Epithelial cell of proximal tubule (primary cell): ENCODE measurements around the gene CIT. TPM values are rescaled to one million over a fixed set of nuclear protein-coding genes. Genes with fewer than 3 reads are reported as not detected.

Experiments
- DNase-seq: peaks from one replicate; pipeline ENCODE4 v3.0.0-alpha.2; 2011; ENCODE audit warnings: low read depth
- H3K4me3 ChIP-seq: 2 replicates; pipeline ENCODE4 v1.5.1; 2011; ENCODE audit warnings: low read depth, mild to moderate bottlenecking, low read length
- CTCF ChIP-seq: conservative IDR thresholded peaks from 2 replicates; pipeline ENCODE4 v1.5.1; 2012; ENCODE audit warnings: low read depth, mild to moderate bottlenecking, low read length
- total RNA-seq: library from RNA; depleted of rRNA; stranded (reverse); fragments of >200 nt; gene quantifications from 2 replicates; pipeline ENCODE4 v1.2.3, GENCODE V29; 2015

CIT gene
- total RNA-seq, 1 donor from 2014 or later: 26.5 TPM

- DNase-seq: no peak
- peak; percentile 75 for TF ChIP-seq CTCF
- H3K4me3 ChIP-seq: no peak overlapping the region
Measured at GRCh38 chr12:119695034-119695433, 182.1 kb downstream of the CIT start.

GRCh38 chr12:119694111-119694510 is 183.0 kb downstream of the CIT start:
- no peak overlapping the region for H3K4me3 ChIP-seq
- no peak for TF ChIP-seq CTCF
- no peak for DNase-seq

DNA sequence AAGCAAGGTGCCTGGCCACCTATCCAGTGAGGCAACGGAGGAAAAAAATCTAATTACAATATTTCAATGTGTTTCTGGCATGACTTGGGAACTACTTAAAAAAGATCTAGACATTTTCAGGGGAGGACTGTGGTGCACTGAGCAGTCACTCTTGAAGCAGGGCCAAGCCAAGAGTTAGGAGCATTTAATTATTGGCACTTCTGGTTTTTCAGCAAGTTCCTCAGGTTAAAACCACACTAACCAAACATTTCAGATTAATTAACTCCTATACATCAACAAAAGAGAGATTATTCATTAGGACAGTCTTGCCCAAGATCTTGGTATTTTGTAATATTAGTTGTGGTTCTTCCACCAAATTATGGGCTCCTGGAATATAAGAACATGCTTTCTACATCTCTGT is 183.6 kb downstream of the CIT start:
- TF ChIP-seq CTCF: no peak
- H3K4me3 ChIP-seq: no peak overlapping the region
- DNase-seq: no peak

DNA sequence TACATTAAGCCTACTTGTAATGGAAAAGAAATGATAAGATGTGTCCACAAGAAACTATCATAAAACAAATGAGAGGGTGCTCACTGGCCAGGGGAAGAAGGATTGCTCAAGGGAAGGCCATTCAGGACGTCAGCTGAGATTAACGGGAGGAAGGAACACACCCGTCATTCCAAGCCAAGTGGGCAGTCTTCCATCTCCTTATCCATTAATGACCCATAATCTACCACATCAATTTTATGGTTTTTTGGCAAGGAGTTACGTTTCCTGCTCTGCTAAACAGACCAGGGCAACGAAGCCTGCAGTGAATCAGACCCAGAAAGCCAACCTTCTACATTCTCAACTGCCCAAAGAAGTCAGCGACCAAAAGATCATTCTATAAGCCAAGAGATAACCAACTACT is 184.1 kb downstream of the CIT start:
- peak; percentile 92 for DNase-seq
- no peak overlapping the region for H3K4me3 ChIP-seq
- no peak for TF ChIP-seq CTCF

DNA sequence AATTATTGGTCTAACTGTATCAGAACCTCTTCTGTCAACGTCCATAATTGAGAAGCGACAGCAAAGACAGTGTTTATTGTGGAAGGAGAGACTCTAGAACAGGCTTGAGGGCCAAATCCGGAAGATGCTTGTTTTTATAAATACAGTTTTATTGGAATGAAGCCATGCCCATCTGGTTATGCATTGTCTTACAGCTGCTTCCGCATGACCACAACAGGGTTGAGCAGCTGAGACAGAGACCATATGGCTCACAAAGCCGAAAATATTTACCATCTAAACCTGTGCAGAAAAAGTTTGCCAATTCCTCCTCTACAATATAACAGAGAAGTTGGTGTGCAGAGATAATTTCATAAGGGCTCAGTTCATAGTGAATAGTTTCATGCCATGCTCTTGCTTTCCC is 184.7 kb downstream of the CIT start:
- H3K4me3 ChIP-seq: no peak overlapping the region
- no peak for DNase-seq
- TF ChIP-seq CTCF: no peak

GRCh38 chr12:119691202-119691810 is 185.8 kb downstream of the CIT start:
- TF ChIP-seq CTCF: no peak
- H3K4me3 ChIP-seq: no peak overlapping the region
- no peak for DNase-seq

DNA sequence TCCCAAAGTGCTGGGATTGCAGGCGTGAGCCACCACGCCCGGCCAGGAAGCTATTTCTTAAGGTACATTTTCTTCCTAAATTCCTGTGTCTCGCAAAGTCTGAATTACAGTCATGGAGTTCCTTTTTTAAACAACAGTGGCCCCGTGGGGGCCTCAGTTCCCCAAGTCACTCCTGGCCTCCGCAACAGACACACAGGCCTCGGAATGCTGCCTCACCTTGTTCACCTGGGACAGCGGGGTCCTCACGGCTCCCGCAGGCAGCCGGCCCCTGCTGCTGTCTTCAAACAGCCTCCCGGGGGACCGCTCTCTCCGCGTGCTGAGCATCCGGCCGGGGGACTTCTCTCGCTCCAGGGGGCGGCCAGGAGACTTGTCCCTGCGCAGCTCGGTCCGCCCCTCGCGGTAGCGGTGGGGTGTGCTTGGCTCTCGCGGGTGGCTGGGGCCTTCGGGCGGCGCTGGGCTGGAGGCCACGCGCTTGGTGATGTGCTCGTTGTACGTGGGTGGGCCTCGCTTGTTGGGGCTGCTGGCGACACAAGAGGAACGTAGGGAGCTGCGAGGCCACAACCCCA is 187.1 kb downstream of the CIT start:
- H3K4me3 ChIP-seq: no peak overlapping the region
- DNase-seq: no peak
- TF ChIP-seq CTCF: no peak
